ENCODE results near the gene HECTD4.

DNA sequence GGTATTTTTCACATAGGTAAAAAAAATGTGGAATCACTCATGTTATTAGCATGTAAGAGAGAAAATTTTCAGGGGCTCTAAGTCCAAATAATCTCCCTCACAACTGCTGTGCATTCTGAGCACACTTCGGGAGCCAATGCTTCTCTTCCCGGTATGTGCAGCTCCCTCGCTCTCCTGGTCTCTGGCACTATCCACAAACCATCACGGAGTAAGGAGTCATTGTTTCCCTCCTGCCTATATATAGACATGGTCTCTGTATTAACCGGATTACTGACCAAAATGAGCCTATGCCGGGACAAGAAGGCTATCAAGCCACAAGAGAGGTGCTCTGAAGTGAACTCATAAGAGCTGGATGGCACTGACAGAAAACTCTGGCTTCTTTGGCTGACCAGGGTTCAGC, 13.4 kb downstream of the HECTD4 start:
- TF ChIP-seq, protein P1, sequence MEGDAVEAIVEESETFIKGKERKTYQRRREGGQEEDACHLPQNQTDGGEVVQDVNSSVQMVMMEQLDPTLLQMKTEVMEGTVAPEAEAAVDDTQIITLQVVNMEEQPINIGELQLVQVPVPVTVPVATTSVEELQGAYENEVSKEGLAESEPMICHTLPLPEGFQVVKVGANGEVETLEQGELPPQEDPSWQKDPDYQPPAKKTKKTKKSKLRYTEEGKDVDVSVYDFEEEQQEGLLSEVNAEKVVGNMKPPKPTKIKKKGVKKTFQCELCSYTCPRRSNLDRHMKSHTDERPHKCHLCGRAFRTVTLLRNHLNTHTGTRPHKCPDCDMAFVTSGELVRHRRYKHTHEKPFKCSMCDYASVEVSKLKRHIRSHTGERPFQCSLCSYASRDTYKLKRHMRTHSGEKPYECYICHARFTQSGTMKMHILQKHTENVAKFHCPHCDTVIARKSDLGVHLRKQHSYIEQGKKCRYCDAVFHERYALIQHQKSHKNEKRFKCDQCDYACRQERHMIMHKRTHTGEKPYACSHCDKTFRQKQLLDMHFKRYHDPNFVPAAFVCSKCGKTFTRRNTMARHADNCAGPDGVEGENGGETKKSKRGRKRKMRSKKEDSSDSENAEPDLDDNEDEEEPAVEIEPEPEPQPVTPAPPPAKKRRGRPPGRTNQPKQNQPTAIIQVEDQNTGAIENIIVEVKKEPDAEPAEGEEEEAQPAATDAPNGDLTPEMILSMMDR (IDR thresholded peaks at IDR 0.05): no peak
- no peak for TF ChIP-seq EZH2 (IDR thresholded peaks at IDR 0.05; ENCODE audit: borderline replicate concordance, insufficient read depth, low read depth, low read length, poor library complexity, severe bottlenecking)

Data from B cell (primary cell).